Vagina (tissue), 2 donors: ENCODE measurements around the gene NUDT14.

ENCODE experiments used
- CTCF ChIP-seq, 3 experiments: fragments of 450-650 bp in 2 of 3; fragments of 200-600 bp in 1 of 3; sonication (generic) in 1 of 3; IDR thresholded peaks; one replicate each; pipeline ENCODE4 v1.5.1; 2017 to 2019; ENCODE audit warnings: antibody characterized with exemption in 3 of 3, mild to moderate bottlenecking in 2 of 3, moderate library complexity in 2 of 3
- POLR2A ChIP-seq, 2 donors: fragments of 450-650 bp; IDR thresholded peaks; one replicate each; pipeline ENCODE4 v1.6.1; 2017; ENCODE audit warnings: antibody characterized with exemption in 2 of 2, mild to moderate bottlenecking in 2 of 2, moderate library complexity in 2 of 2
- POLR2AphosphoS5 ChIP-seq, 2 donors: sonication (generic); formaldehyde crosslinking; IDR thresholded peaks; one replicate each; pipeline ENCODE4 v1.9.0; 2017; ENCODE audit warnings: antibody characterized with exemption in 2 of 2, mild to moderate bottlenecking in 2 of 2, low read depth in 1 of 2; ENCODE audit not compliant: insufficient read depth in 1 of 2

DNA sequence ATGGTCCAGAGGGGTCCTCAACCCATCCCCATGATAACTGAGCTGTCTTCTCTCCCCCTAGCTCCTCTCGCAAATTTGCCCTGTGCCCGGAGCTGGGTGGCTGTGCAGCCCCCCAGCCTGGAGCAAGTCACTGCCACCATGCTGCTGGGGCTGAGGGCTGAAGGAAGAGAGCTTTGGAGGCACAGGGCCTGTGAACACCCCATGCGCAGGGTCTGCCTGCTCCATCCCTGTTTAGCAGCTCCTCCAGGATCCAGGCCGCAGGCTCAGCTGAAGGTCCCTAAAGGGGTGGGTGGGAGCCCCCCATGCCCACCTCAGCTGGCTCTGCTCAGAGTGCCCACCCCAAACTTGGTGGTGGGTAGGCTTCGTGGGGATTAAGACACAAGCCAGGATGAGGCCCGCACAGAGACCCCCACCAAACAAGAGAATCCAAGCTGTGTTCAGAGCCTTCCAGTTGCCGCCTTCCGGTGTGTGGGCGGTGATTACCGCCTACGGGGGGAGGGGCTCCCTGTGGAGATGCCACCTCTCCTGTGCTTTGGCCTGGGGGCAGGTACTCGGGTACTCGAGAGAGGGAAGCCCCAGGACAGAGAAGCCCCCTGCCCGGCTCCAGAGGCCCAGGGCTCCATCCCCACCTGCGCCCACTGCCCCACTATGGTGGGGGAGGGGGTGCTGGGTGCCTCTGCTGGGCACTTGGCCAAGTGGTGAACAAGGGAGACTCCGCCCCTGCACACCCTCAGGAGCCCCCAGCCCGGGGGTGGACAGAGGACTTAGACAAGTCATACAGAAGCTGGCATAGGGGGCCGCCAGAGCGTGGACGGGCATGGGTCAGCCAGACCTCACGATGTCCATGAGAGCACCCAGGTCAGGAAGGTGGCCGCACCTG lies 11.1 kb downstream of the NUDT14 start:
- TF ChIP-seq POLR2AphosphoS5 (IDR thresholded peaks at IDR 0.05; ENCODE audit: insufficient read depth in 1 of 2, low read depth in 1 of 2) = no peak
- TF ChIP-seq CTCF (IDR thresholded peaks at IDR 0.05) = no peak
- no peak for TF ChIP-seq POLR2A (IDR thresholded peaks at IDR 0.05)
